Omental fat pad (tissue), 4 donors: ENCODE data around the gene MTFP1. TPM values are rescaled to one million over a fixed set of nuclear protein-coding genes. Genes with fewer than 3 reads are reported as not detected.

ENCODE experiments used
- ATAC-seq: fragments of 150-250 bp; one replicate; pipeline ENCODE4 v1.9.1; 2016; ENCODE audit warnings: mild to moderate bottlenecking, moderate library complexity; ENCODE audit not compliant: low FRiP score
- DNase-seq: peaks from one replicate; pipeline ENCODE4 v3.0.0-alpha.2; 2019; ENCODE audit warnings: low spot score
- CTCF ChIP-seq, 3 donors: fragments of 450-650 bp; IDR thresholded peaks; one replicate each; pipeline ENCODE4 v1.5.1; 2016 to 2017; ENCODE audit warnings: antibody characterized with exemption in 3 of 3, mild to moderate bottlenecking in 3 of 3, moderate library complexity in 2 of 3
- total RNA-seq, 4 donors: library from RNA; depleted of rRNA; stranded (reverse); fragments of >200 nt; gene quantifications; one replicate each; pipeline ENCODE4 v1.1.0, GENCODE V29; 2016

MTFP1 gene
- total RNA-seq, 4 donors from 2014 or later = 11.2 to 14.7 (median 14.1) TPM

- no peak for DNase-seq
- TF ChIP-seq CTCF (IDR thresholded peaks at IDR 0.05) = no peak
- no peak for ATAC-seq
Observed at GRCh38 chr22:30404307-30404706, 21.3 kb upstream of the MTFP1 start.

GRCh38 chr22:30405731-30406130 lies 19.8 kb upstream of the MTFP1 start:
- TF ChIP-seq CTCF (IDR thresholded peaks at IDR 0.05) = no peak
- no peak for DNase-seq
- ATAC-seq = no peak

- ATAC-seq = no peak
- DNase-seq = no peak
- TF ChIP-seq CTCF (IDR thresholded peaks at IDR 0.05) = no peak
Observed at GRCh38 chr22:30406400-30406799, 19.2 kb upstream of the MTFP1 start.

GRCh38 chr22:30408388-30409102 lies 17.0 kb upstream of the MTFP1 start:
- no peak for TF ChIP-seq CTCF (IDR thresholded peaks at IDR 0.05)
- ATAC-seq (no peak), DNase-seq (no peak)

- no peak for TF ChIP-seq CTCF (IDR thresholded peaks at IDR 0.05)
- ATAC-seq (no peak), DNase-seq (no peak)
Observed at GRCh38 chr22:30411780-30412179, 13.8 kb upstream of the MTFP1 start.

GRCh38 chr22:30413001-30413400 lies 12.6 kb upstream of the MTFP1 start:
- ATAC-seq (no peak), DNase-seq (no peak)
- no peak for TF ChIP-seq CTCF (IDR thresholded peaks at IDR 0.05)
